Fibroblast of peridontal ligament (primary cell): Measurements from ENCODE around the gene FFAR3.

ENCODE experiments used
- DNase-seq: peaks from one replicate; pipeline ENCODE4 v3.0.0-alpha.2; 2010; ENCODE audit errors: extremely low read depth

The FFAR3 gene

GRCh38 chr19:35331551-35332214 is 26.6 kb upstream of the FFAR3 start:
- DNase-seq, result no peak

- DNase-seq, result no peak
Observed at GRCh38 chr19:35332817-35333216, 25.4 kb upstream of the FFAR3 start.

GRCh38 chr19:35334144-35334753 is 24.0 kb upstream of the FFAR3 start:
- no peak for DNase-seq

GRCh38 chr19:35336166-35336955 is 21.9 kb upstream of the FFAR3 start:
- DNase-seq, result no peak

- no peak for DNase-seq
Observed at GRCh38 chr19:35337097-35337983, 20.9 kb upstream of the FFAR3 start.

GRCh38 chr19:35337984-35338296 is 20.3 kb upstream of the FFAR3 start:
- no peak for DNase-seq

GRCh38 chr19:35340431-35340830 is 17.8 kb upstream of the FFAR3 start:
- no peak for DNase-seq

GRCh38 chr19:35341006-35341405 is 17.3 kb upstream of the FFAR3 start:
- DNase-seq, result no peak

GRCh38 chr19:35341565-35342225 is 16.6 kb upstream of the FFAR3 start:
- no peak for DNase-seq

- DNase-seq, result no peak
Observed at GRCh38 chr19:35342430-35342829, 15.8 kb upstream of the FFAR3 start.

- no peak for DNase-seq
Observed at GRCh38 chr19:35344511-35345031, 13.7 kb upstream of the FFAR3 start.

GRCh38 chr19:35345671-35346111 is 12.6 kb upstream of the FFAR3 start:
- no peak for DNase-seq

GRCh38 chr19:35346193-35347052 is 11.8 kb upstream of the FFAR3 start:
- DNase-seq, result no peak

- DNase-seq, result no peak
Observed at GRCh38 chr19:35347171-35347929, 10.9 kb upstream of the FFAR3 start, which contains the start of gene FFAR1. FFAR1 (plus strand) TSS chr19:35347902; CDS start chr19:35351552, 3,650 bp downstream.

- no peak for DNase-seq
Observed at GRCh38 chr19:35347930-35348298, 10.3 kb upstream of the FFAR3 start.

GRCh38 chr19:35348911-35349611 is 9.2 kb upstream of the FFAR3 start:
- DNase-seq, result no peak

GRCh38 chr19:35349614-35350521 is 8.4 kb upstream of the FFAR3 start:
- no peak for DNase-seq

GRCh38 chr19:35350591-35350990 is 7.7 kb upstream of the FFAR3 start:
- DNase-seq, result no peak
